ENCODE data around the gene TMEM14C.

Gene TMEM14C

GRCh38 chr6:10759884-10760329 is 37.0 kb downstream of the TMEM14C start:
- H3K36me3 ChIP-seq (ENCODE audit: insufficient read depth, low read length): no peaks in the 10 kb centered on the region; the same call in none of the 2 replicates
- no peaks in the 10 kb centered on the region for H3K9me3 ChIP-seq (ENCODE audit: control insufficient read depth, insufficient read depth, low read length)
- no peak overlapping the region for H3K9ac ChIP-seq (ENCODE audit: low read depth, low read length)
- H3K4me1 ChIP-seq (ENCODE audit: insufficient read depth, low read length): 0 out of 2 replicates have a peak, but pooled peaks cover 7% of the 10 kb centered on the region

GRCh38 chr6:10763006-10763405 is 40.1 kb downstream of the TMEM14C start:
- H3K4me1 ChIP-seq (ENCODE audit: insufficient read depth, low read length): 0 out of 2 replicates have a peak, but pooled peaks cover 7% of the 10 kb centered on the region
- no peaks in the 10 kb centered on the region; the same call in 1 of the 2 replicates for H3K36me3 ChIP-seq (ENCODE audit: insufficient read depth, low read length)
- H3K9ac ChIP-seq (ENCODE audit: low read depth, low read length): no peak overlapping the region
- no peaks in the 10 kb centered on the region for H3K9me3 ChIP-seq (ENCODE audit: control insufficient read depth, insufficient read depth, low read length)

- Histone ChIP-seq H3K36me3 (ENCODE audit: insufficient read depth, low read length) (peaks cover 8% of the 10 kb centered on the region), H3K9me3 (ENCODE audit: control insufficient read depth, insufficient read depth, low read length) (no peaks in the 10 kb centered on the region), H3K9ac (ENCODE audit: low read depth, low read length) (no peak overlapping the region), H3K4me1 (ENCODE audit: insufficient read depth, low read length) (no peaks in the 10 kb centered on the region)
Observed at GRCh38 chr6:10769419-10769818, 46.5 kb downstream of the TMEM14C start.

GRCh38 chr6:10771371-10771894 is 48.6 kb downstream of the TMEM14C start:
- Histone ChIP-seq H3K4me1 (ENCODE audit: insufficient read depth, low read length) (no peaks in the 10 kb centered on the region), H3K9me3 (ENCODE audit: control insufficient read depth, insufficient read depth, low read length) (no peaks in the 10 kb centered on the region), H3K36me3 (ENCODE audit: insufficient read depth, low read length) (peaks cover 12% of the 10 kb centered on the region), H3K9ac (ENCODE audit: low read depth, low read length) (no peak overlapping the region)

- Histone ChIP-seq H3K9ac (ENCODE audit: low read depth, low read length) (no peak overlapping the region), H3K36me3 (ENCODE audit: insufficient read depth, low read length) (peaks cover 7% of the 10 kb centered on the region), H3K9me3 (ENCODE audit: control insufficient read depth, insufficient read depth, low read length) (no peaks in the 10 kb centered on the region), H3K4me1 (ENCODE audit: insufficient read depth, low read length) (no peaks in the 10 kb centered on the region)
Observed at GRCh38 chr6:10778230-10778629, 55.4 kb downstream of the TMEM14C start.

GRCh38 chr6:10779076-10779475 is 56.2 kb downstream of the TMEM14C start:
- H3K4me1 ChIP-seq (ENCODE audit: insufficient read depth, low read length): no peaks in the 10 kb centered on the region
- peaks cover 7% of the 10 kb centered on the region for H3K36me3 ChIP-seq (ENCODE audit: insufficient read depth, low read length)
- no peaks in the 10 kb centered on the region for H3K9me3 ChIP-seq (ENCODE audit: control insufficient read depth, insufficient read depth, low read length)
- no peak overlapping the region for H3K9ac ChIP-seq (ENCODE audit: low read depth, low read length)
